GM12878 (cell line): Measurements from ENCODE around the gene STK39. TPM values are rescaled to one million over a fixed set of nuclear protein-coding genes. Genes with fewer than 3 reads are reported as not detected.

ENCODE experiments used
- ATAC-seq: fragments of 200-7000 bp; cut with Tn5 transposase; 3 replicates; pipeline ENCODE4 v1.9.1; 2020; ENCODE audit warnings: mild to moderate bottlenecking, moderate library complexity
- BruUV-seq: library from RNA; stranded (reverse); fragments of 400-500 nt; replicated peaks from 2 replicates; lab custom pipeline; 2021; lab: Mats Ljungman, UMichigan
- CTCF ChIA-PET: fragments of 300-600 bp; sonication (Branson Sonifier 250); formaldehyde crosslinking; extraction: SDS; loops from one replicate; lab custom pipeline; 2021; ENCODE audit warnings: inconsistent platforms; lab: Yijun Ruan, JAX
- POLR2A ChIA-PET: fragments of 350-600 bp; formaldehyde crosslinking; extraction: SDS; loops from one replicate; lab custom pipeline; 2021; ENCODE audit warnings: inconsistent platforms; lab: Charles Lee
- RAD21 ChIA-PET: fragments of 300-600 bp; sonication (Branson Sonifier 250); formaldehyde crosslinking; loops from one replicate; lab custom pipeline; 2023; ENCODE audit warnings: antibody characterized with exemption; ENCODE audit not compliant: unreplicated experiment; lab: Charles Lee
- SMC1A ChIA-PET: fragments of 300-600 bp; sonication (Branson Sonifier 250); formaldehyde crosslinking; loops from one replicate; lab custom pipeline; 2023; ENCODE audit not compliant: unreplicated experiment, uncharacterized antibody; lab: Charles Lee
- DNase-seq: peaks from one replicate; pipeline ENCODE4 v3.0.0-alpha.2; 2011; ENCODE audit warnings: low read depth, low spot score
- FAIRE-seq: peaks from 3 replicates; lab custom pipeline; 2011; peaks lifted over from hg19 to GRCh38; lab: Jason Lieb, UNC
- H2AFZ ChIP-seq: 2 replicates; pipeline ENCODE4 v1.6.0; 2011; ENCODE audit warnings: low read depth, low read length, control low read depth; ENCODE audit not compliant: control insufficient read depth
- H3K27ac ChIP-seq: 2 replicates; pipeline ENCODE4 v1.5.1; 2011; ENCODE audit warnings: control low read depth; ENCODE audit not compliant: control insufficient read depth, insufficient read depth
- H3K27me3 ChIP-seq, 2 experiments: replicated peaks in 1 of 2; 2 replicates each; pipeline versions ENCODE4 v1.6.0 to v1.6.1; 2011; ENCODE audit warnings: low read length in 1 of 2; ENCODE audit not compliant: control insufficient read depth in 2 of 2, insufficient read depth in 2 of 2
- H3K36me3 ChIP-seq, 2 experiments: 2 replicates each; pipeline ENCODE4 v1.5.1; 2011; ENCODE audit warnings: low read length in 1 of 2; ENCODE audit not compliant: control insufficient read depth in 2 of 2, insufficient read depth in 2 of 2
- H3K4me1 ChIP-seq: 2 replicates; pipeline ENCODE4 v1.6.1; 2011; ENCODE audit warnings: mild to moderate bottlenecking, low read length, moderate library complexity, mixed read lengths; ENCODE audit not compliant: control insufficient read depth, insufficient read depth
- H3K4me2 ChIP-seq: 2 replicates; pipeline ENCODE4 v1.6.0; 2011; ENCODE audit warnings: control low read depth; ENCODE audit not compliant: control insufficient read depth, insufficient read depth
- H3K4me3 ChIP-seq: fragments of 200-600 bp; sonication (generic); 2 replicates; pipeline ENCODE4 v1.5.1; 2016
- H3K79me2 ChIP-seq: 2 replicates; pipeline ENCODE4 v1.6.0; 2011; ENCODE audit warnings: low read length; ENCODE audit not compliant: control insufficient read depth, insufficient read depth
- H3K9ac ChIP-seq: 2 replicates; pipeline ENCODE4 v1.8.0; 2011; ENCODE audit warnings: low read length, control low read depth, mixed read lengths; ENCODE audit not compliant: control insufficient read depth, insufficient read depth
- H3K9me3 ChIP-seq: replicated peaks from 3 replicates; pipeline ENCODE4 v1.5.1; 2011; ENCODE audit warnings: mild to moderate bottlenecking, low read length; ENCODE audit not compliant: control insufficient read depth, insufficient read depth
- H4K20me1 ChIP-seq: 2 replicates; pipeline ENCODE4 v1.6.0; 2011; ENCODE audit not compliant: control insufficient read depth, insufficient read depth
- BHLHE40 ChIP-seq, 2 experiments: fragments of 450-650 bp in 1 of 2; IDR thresholded peaks; 2 replicates each; pipeline ENCODE4 v1.6.1; 2011 to 2017; ENCODE audit warnings: low read depth in 2 of 2, borderline replicate concordance in 1 of 2, improper control_type of control experiment in 1 of 2, low read length in 1 of 2, mild to moderate bottlenecking in 1 of 2
- CBX3 ChIP-seq: fragments of 200-600 bp; sonication (generic); IDR thresholded peaks from 2 replicates; pipeline ENCODE4 v1.6.1; 2016; ENCODE audit warnings: low read depth, borderline replicate concordance
- RB1 ChIP-seq: fragments of 450-650 bp; formaldehyde crosslinking; IDR thresholded peaks from 2 replicates; pipeline ENCODE4 v1.6.1; 2017; ENCODE audit warnings: mild to moderate bottlenecking, borderline replicate concordance
- SMAD1 ChIP-seq: fragments of 450-650 bp; IDR thresholded peaks from 2 replicates; pipeline ENCODE4 v1.6.1; 2018; ENCODE audit warnings: mild to moderate bottlenecking, low read depth; ENCODE audit not compliant: partially characterized antibody
- SP1 ChIP-seq: IDR thresholded peaks from one replicate; pipeline ENCODE4 v1.6.1; 2011; ENCODE audit warnings: low read depth, low read length
- WGBS: methylation state at CpG from one replicate; pipeline ENCODE4 v1.1.6; 2016; ENCODE audit warnings: low lambda C conversion rate; ENCODE audit not compliant: insufficient replicate concordance, insufficient coverage; ENCODE audit errors: missing lambda C conversion rate; 5-methylcytosine and 5-hydroxymethylcytosine counted together
- in situ Hi-C: fragments of 300-500 bp; cut with MboI; formaldehyde crosslinking; loops from 9 replicates; pipeline ENCODE4 v1.14.3; 2018; ENCODE audit warnings: mixed read lengths
- intact Hi-C: fragments of 100-400 bp; cut with micrococcal nuclease; formaldehyde crosslinking; loops from one replicate; pipeline ENCODE4 v1.14.2; 2022; ENCODE audit not compliant: unreplicated experiment
- polyA plus RNA-seq, 11 experiments: library from polyadenylated mRNA; depleted of rRNA in 4 of 11; unstranded in 6 of 11; stranded (reverse) in 5 of 11; fragments of >200 nt; fragmentation: Nextera tagmentation in 4 of 11; fragmentation: Illumina TruSeq in 1 of 11; extraction: Ambion mirVana in 4 of 11; extraction: Trizol in 1 of 11; gene quantifications; 1 replicate in 1 of 11; 2 replicates in 10 of 11; pipeline versions ENCODE4 v1.2.1 to v1.2.3, GENCODE V29; 2011 to 2016; ENCODE audit warnings: inconsistent platforms in 2 of 11, missing spikeins in 2 of 11, low read depth in 1 of 11
- total RNA-seq, 4 experiments: library from RNA; depleted of rRNA in 3 of 4; stranded (reverse); fragments of >200 nt in 3 of 4; fragmentation: Illumina TruSeq in 1 of 4; extraction: Trizol in 1 of 4; gene quantifications; 2 replicates each; pipeline versions ENCODE4 v1.2.1 to v1.2.3, GENCODE V29; 2013 to 2021
- TF ChIP-seq, protein P1 (sequence below): IDR thresholded peaks from 2 replicates; pipeline ENCODE4 v1.6.1; 2011; ENCODE audit warnings: mild to moderate bottlenecking, low read depth, low read length, moderate library complexity; ENCODE audit not compliant: insufficient replicate concordance
- TF ChIP-seq, protein P2 (sequence below): IDR thresholded peaks from 2 replicates; pipeline ENCODE4 v1.6.1; 2011; ENCODE audit warnings: borderline replicate concordance, low read depth, mild to moderate bottlenecking, moderate library complexity, low read length; ENCODE audit not compliant: insufficient read depth, poor library complexity, severe bottlenecking

Gene STK39
- total and polyA plus RNA-seq, 10 of the 15 experiments (the other 5 are each of a cell fraction or from before 2014, with no cell fraction given): 0.03 to 0.21 (median 0.07) TPM; not detected in 5

DNA sequence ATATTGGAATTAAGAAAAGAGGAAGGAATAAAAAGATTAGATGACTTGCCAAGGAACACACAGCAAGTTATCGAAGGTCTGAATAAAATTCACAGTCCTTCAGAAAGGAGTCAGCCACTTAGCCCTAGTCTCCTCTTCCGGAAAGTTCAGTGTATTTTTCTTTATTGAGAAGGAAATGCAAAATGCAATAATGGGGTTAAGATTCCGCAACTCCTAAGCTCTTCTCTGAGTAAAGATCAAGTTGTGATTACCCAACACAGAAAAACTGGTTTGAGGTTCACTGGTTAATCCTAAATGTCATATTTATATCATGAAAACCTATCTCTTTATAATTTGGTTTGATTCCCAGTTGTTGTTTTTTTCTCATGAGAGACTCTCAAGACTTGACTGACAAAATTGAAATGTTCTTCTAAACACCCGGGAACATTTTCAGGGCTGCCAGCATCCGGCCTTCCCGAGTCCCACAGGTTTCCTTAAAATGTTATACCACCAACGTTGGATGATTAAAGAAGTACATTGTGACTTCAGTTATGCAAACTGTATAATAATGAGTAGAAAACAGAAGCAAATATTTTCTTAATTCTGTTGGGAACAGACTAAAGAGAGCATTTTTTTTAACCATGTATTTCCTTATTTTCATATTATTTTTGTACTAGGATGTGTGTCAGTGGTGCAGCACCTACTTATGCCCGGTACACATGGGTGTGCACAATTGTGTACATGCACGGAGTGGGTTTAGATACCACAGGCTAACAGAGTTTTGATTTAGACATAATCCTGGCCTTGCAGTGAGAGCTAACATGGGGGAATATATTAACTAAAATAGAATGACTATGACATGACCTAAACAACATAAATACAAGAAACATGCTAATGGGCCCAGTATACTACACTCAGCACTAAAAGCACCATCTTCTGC lies 100.2 kb downstream of the STK39 start:
- Histone ChIP-seq H3K4me2 (no peak overlapping the region), H4K20me1 (no peaks in the 10 kb centered on the region), H3K4me3 (no peak overlapping the region), H3K9me3 (no peaks in the 10 kb centered on the region), H3K27me3 (no peaks in the 10 kb centered on the region; a peak in 2 of 4 replicates), H3K79me2 (no peaks in the 10 kb centered on the region), H3K36me3 (no peaks in the 10 kb centered on the region), H3K9ac (no peak overlapping the region), H3K27ac (no peak overlapping the region), H2AFZ (no peak overlapping the region), H3K4me1 (no peaks in the 10 kb centered on the region)
- intact Hi-C loops: no loop called here
- in situ Hi-C loops: no loop called here
- FAIRE-seq: no peak
- ChIA-PET SMC1A (no interaction called here), RAD21 (no interaction called here), CTCF (interaction anchor here (1.2 kb wide), 1 partner anchor 9 kb away, joined by 3 read pairs; no protein-coding TSS in a partner anchor), POLR2A (no interaction called here)
- TF ChIP-seq RB1: no peak
- no peak for TF ChIP-seq SP1
- TF ChIP-seq, protein P1, sequence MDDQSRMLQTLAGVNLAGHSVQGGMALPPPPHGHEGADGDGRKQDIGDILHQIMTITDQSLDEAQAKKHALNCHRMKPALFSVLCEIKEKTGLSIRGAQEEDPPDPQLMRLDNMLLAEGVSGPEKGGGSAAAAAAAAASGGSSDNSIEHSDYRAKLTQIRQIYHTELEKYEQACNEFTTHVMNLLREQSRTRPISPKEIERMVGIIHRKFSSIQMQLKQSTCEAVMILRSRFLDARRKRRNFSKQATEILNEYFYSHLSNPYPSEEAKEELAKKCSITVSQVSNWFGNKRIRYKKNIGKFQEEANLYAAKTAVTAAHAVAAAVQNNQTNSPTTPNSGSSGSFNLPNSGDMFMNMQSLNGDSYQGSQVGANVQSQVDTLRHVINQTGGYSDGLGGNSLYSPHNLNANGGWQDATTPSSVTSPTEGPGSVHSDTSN: no peak
- TF ChIP-seq SMAD1: no peak
- TF ChIP-seq BHLHE40 (IDR thresholded peaks at IDR 0.05; ENCODE audit: borderline replicate concordance in 1 of 2, low read depth in 2 of 2, low read length in 1 of 2): no peak
- TF ChIP-seq, protein P2, sequence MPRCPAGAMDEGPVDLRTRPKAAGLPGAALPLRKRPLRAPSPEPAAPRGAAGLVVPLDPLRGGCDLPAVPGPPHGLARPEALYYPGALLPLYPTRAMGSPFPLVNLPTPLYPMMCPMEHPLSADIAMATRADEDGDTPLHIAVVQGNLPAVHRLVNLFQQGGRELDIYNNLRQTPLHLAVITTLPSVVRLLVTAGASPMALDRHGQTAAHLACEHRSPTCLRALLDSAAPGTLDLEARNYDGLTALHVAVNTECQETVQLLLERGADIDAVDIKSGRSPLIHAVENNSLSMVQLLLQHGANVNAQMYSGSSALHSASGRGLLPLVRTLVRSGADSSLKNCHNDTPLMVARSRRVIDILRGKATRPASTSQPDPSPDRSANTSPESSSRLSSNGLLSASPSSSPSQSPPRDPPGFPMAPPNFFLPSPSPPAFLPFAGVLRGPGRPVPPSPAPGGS: no peak
- TF ChIP-seq CBX3: no peak
- no peak for DNase-seq
- 20% methylated on average over 9 of the region's 9 CpGs for WGBS
- ATAC-seq: no peak
- no TSS peak for BruUV-seq
